LNCaP clone FGC (cell line): ENCODE measurements around the gene BTBD19.

Source experiments
- DNase-seq: peaks from one replicate; pipeline ENCODE4 v3.0.0-alpha.2; 2011; ENCODE audit warnings: low read depth
- H3K4me3 ChIP-seq: 2 replicates; pipeline ENCODE4 v1.5.1; 2011; ENCODE audit warnings: mild to moderate bottlenecking, low read depth, low read length, control low read depth
- CTCF ChIP-seq: IDR thresholded peaks from 2 replicates; pipeline ENCODE4 v1.5.1; 2012; ENCODE audit warnings: mild to moderate bottlenecking; ENCODE audit not compliant: control insufficient read depth, insufficient read depth; ENCODE audit errors: extremely low read depth

The BTBD19 gene

GRCh38 chr1:44827197-44828002 is 19.1 kb downstream of the BTBD19 start:
- no peak overlapping the region for H3K4me3 ChIP-seq
- TF ChIP-seq CTCF: no peak
- DNase-seq: no peak

DNA sequence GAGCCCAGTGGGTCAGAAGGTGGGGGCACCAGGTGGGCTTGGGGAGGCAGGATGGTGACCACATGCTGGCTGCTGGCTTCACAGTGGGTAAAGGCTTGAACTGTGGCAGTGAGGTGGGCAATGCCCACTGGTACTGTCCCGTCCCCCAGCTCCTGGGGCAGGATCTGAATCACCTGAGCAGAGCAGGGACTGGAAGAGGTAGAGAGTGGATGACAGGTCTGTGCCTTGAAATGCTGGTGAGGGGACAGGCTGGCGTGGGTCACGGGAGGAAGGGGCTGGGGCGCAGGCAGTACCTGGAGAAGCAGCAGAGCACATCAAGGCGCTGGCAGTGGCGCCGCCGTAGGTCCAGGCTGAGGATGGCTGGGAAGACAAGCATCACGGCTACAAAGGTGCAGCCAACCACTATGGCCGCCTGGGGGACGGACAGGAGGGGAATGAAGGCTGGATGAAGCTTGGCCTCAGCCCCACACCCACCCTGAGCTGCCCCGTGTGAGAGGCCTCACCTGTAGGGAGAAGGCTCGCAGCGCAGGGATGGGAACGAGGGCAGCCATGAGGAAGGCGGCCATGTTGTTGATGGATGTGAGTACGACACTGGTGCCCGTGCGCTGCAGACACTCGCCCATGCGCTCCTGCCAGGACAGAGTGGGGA is 19.8 kb downstream of the BTBD19 start:
- H3K4me3 ChIP-seq: no peak overlapping the region
- no peak for DNase-seq
- no peak for TF ChIP-seq CTCF

GRCh38 chr1:44828841-44829440 is 20.6 kb downstream of the BTBD19 start:
- H3K4me3 ChIP-seq: no peak overlapping the region
- no peak for TF ChIP-seq CTCF
- DNase-seq: no peak

- H3K4me3 ChIP-seq: no peak overlapping the region
- DNase-seq: no peak
- no peak for TF ChIP-seq CTCF
Observed at GRCh38 chr1:44829506-44830384, 21.4 kb downstream of the BTBD19 start.

GRCh38 chr1:44830900-44831304 is 22.6 kb downstream of the BTBD19 start:
- TF ChIP-seq CTCF: no peak
- H3K4me3 ChIP-seq: no peak overlapping the region
- no peak for DNase-seq

- no peak for DNase-seq
- TF ChIP-seq CTCF: no peak
Observed at GRCh38 chr1:44831516-44831915, 23.2 kb downstream of the BTBD19 start.

More at GRCh38 chr1:44831516-44831915, 23.2 kb downstream of the BTBD19 start:
- no peak overlapping the region for H3K4me3 ChIP-seq
